Superior temporal gyrus (tissue), 1 donor: ENCODE results near the gene GULP1.
A peak's percentile ranks its signal among the peaks of the same experiment; 100 is the strongest.
"Not testable (repeated sequence)": the region's sequence is repeated elsewhere in the genome, so short reads cannot be mapped to it uniquely, and the experiment has no call there.

Experiments used
- DNase-seq: peaks from one replicate; pipeline ENCODE4 v3.0.0-alpha.2; 2016; ENCODE audit errors: extremely low spot score

The GULP1 gene

GRCh38 chr2:188291617-188292347 lies at the start of gene GULP1:
GULP1 (plus strand) TSS chr2:188291874; CDS start chr2:188477703, 185,829 bp downstream.
- peak; percentile 70 for DNase-seq

GRCh38 chr2:188243381-188243780 lies 48.3 kb upstream of the GULP1 start:
- DNase-seq = no peak

GRCh38 chr2:188244383-188244782 lies 47.3 kb upstream of the GULP1 start:
- DNase-seq = no peak

- no peak for DNase-seq
These were observed 46.4 kb upstream of the GULP1 start for GRCh38 chr2:188245230-188245629.

- no peak for DNase-seq
These were observed 43.2 kb upstream of the GULP1 start for GRCh38 chr2:188248513-188248912.

- no peak for DNase-seq
These were observed 40.6 kb upstream of the GULP1 start for GRCh38 chr2:188251034-188251433.

- DNase-seq = no peak
These were observed 35.3 kb upstream of the GULP1 start for GRCh38 chr2:188256420-188256819.

GRCh38 chr2:188265315-188265714 lies 26.4 kb upstream of the GULP1 start:
- DNase-seq = no peak

GRCh38 chr2:188267776-188268175 lies 23.9 kb upstream of the GULP1 start:
- no peak for DNase-seq

GRCh38 chr2:188269004-188269403 lies 22.7 kb upstream of the GULP1 start:
- no peak for DNase-seq

- no peak for DNase-seq
These were observed 19.6 kb upstream of the GULP1 start for GRCh38 chr2:188272121-188272520.

GRCh38 chr2:188274274-188274673 lies 17.4 kb upstream of the GULP1 start:
- no peak for DNase-seq

- DNase-seq = no peak
These were observed 15.4 kb upstream of the GULP1 start for GRCh38 chr2:188276255-188276654.

- DNase-seq = no peak
These were observed 13.9 kb upstream of the GULP1 start for GRCh38 chr2:188277786-188278185.

- DNase-seq = no peak
These were observed 13.1 kb upstream of the GULP1 start for GRCh38 chr2:188278388-188279092.

- DNase-seq = no peak
These were observed 12.6 kb upstream of the GULP1 start for GRCh38 chr2:188279093-188279445.

GRCh38 chr2:188280811-188281222 lies 10.9 kb upstream of the GULP1 start:
- DNase-seq = no peak

- no peak for DNase-seq
These were observed 8.8 kb upstream of the GULP1 start for GRCh38 chr2:188282907-188283306.

GRCh38 chr2:188284251-188284650 lies 7.4 kb upstream of the GULP1 start:
- not testable (repeated sequence) for DNase-seq

- no peak for DNase-seq
These were observed 6.6 kb upstream of the GULP1 start for GRCh38 chr2:188285049-188285448.

- DNase-seq = no peak
These were observed 5.9 kb upstream of the GULP1 start for GRCh38 chr2:188285774-188286173.

GRCh38 chr2:188291142-188291616 lies 495 bp upstream of the GULP1 start:
- no peak for DNase-seq
